K562 (cell line): ENCODE results near the gene DNAJB12. TPM values are rescaled to one million over a fixed set of nuclear protein-coding genes. Genes with fewer than 3 reads are reported as not detected.

Experiments
- ARID1B ChIP-seq: fragments of 450-650 bp; IDR thresholded peaks from 2 replicates; pipeline ENCODE4 v1.6.1; 2016; ENCODE audit warnings: antibody characterized with exemption, mild to moderate bottlenecking, inconsistent platforms
- CXXC5 ChIP-seq: fragments of 250-450 bp; sonication (Bioruptor Pico); IDR thresholded peaks from 2 replicates; pipeline ENCODE4 v1.8.0; 2022; ENCODE audit warnings: inconsistent platforms, mild to moderate bottlenecking, moderate library complexity
- FOXA1 ChIP-seq: fragments of 450-650 bp; IDR thresholded peaks from 2 replicates; pipeline ENCODE4 v1.6.1; 2016; ENCODE audit warnings: mild to moderate bottlenecking, borderline replicate concordance
- KDM5B ChIP-seq: fragments of 200-600 bp; sonication (generic); IDR thresholded peaks from 2 replicates; pipeline ENCODE4 v1.6.1; 2012; ENCODE audit warnings: low read depth, mild to moderate bottlenecking, moderate library complexity, low read length, control low read depth, inconsistent platforms; ENCODE audit not compliant: insufficient replicate concordance
- NFE2L1 ChIP-seq: fragments of 450-650 bp; IDR thresholded peaks from 2 replicates; pipeline ENCODE4 v1.6.1; 2016; ENCODE audit warnings: missing genetic modification characterization, low read depth, mild to moderate bottlenecking, missing compliant biosample characterization, moderate library complexity, borderline replicate concordance
- POLR3G ChIP-seq: IDR thresholded peaks from 2 replicates; pipeline ENCODE4 v1.6.1; 2011; ENCODE audit not compliant: insufficient read length, insufficient replicate concordance; ENCODE audit errors: extremely low read depth
- PPARD ChIP-seq: fragments of 250-450 bp; sonication (Bioruptor Pico); IDR thresholded peaks from 2 replicates; pipeline ENCODE4 v1.8.0; 2022; ENCODE audit warnings: inconsistent platforms, mild to moderate bottlenecking, moderate library complexity
- PRMT5 ChIP-seq: sonication (generic); formaldehyde crosslinking; IDR thresholded peaks from 2 replicates; pipeline ENCODE4 v1.5.0; 2020; ENCODE audit warnings: missing genetic modification reagents
- SRSF9 ChIP-seq: fragments of 200-400 bp; formaldehyde crosslinking; IDR thresholded peaks from 2 replicates; pipeline ENCODE4 v1.6.1; 2017; ENCODE audit warnings: low read depth, low read length, borderline replicate concordance
- TOE1 ChIP-seq, 2 experiments: fragments of 450-650 bp in 1 of 2; sonication (generic) in 1 of 2; formaldehyde crosslinking in 1 of 2; IDR thresholded peaks; 2 replicates each; pipeline versions ENCODE4 v1.7.1 to v1.8.0; 2016 to 2022; ENCODE audit warnings: borderline replicate concordance in 2 of 2, mild to moderate bottlenecking in 2 of 2, antibody characterized with exemption in 1 of 2, inconsistent platforms in 1 of 2, low read depth in 1 of 2, missing genetic modification reagents in 1 of 2, moderate library complexity in 1 of 2
- ZNF436 ChIP-seq: fragments of 250-450, 450-650 bp; sonication (Bioruptor Pico); formaldehyde crosslinking; IDR thresholded peaks from 2 replicates; pipeline ENCODE4 v1.7.0; 2020; ENCODE audit warnings: mild to moderate bottlenecking
- polyA plus RNA-seq, 8 experiments: library from polyadenylated mRNA; depleted of rRNA in 4 of 8; stranded (reverse) in 5 of 8; unstranded in 3 of 8; fragments of >200 nt; fragmentation: Nextera tagmentation in 2 of 8; fragmentation: Illumina TruSeq in 1 of 8; extraction: Ambion mirVana in 2 of 8; extraction: Trizol in 1 of 8; gene quantifications; 2 replicates each; pipeline versions ENCODE4 v1.2.1 to v1.2.3, GENCODE V29; 2011 to 2014; ENCODE audit warnings: inconsistent platforms in 1 of 8, missing spikeins in 1 of 8
- total RNA-seq, 7 experiments: library from RNA; depleted of rRNA in 6 of 7; stranded (reverse); fragments of >200 nt in 6 of 7; fragmentation: Illumina TruSeq in 2 of 7; extraction: Trizol in 2 of 7; gene quantifications; 2 replicates each; pipeline versions ENCODE4 v1.2.1 to v1.2.3, GENCODE V29; 2011 to 2021; ENCODE audit warnings: low replicate concordance in 1 of 7
- TF ChIP-seq, protein P1 (sequence below), 3 experiments: IDR thresholded peaks in 2 of 3; conservative IDR thresholded peaks in 1 of 3; 2 replicates each; pipeline ENCODE4 v1.5.1; 2011 to 2012; ENCODE audit warnings: low read length in 3 of 3, mild to moderate bottlenecking in 3 of 3, control low read depth in 2 of 3, improper control_type of control experiment in 1 of 3, inconsistent platforms in 1 of 3, low read depth in 1 of 3, mixed read lengths in 1 of 3, moderate library complexity in 1 of 3; ENCODE audit not compliant: insufficient read depth in 2 of 3
- TF ChIP-seq, protein P2 (sequence below): fragments of 450-650 bp; IDR thresholded peaks from 2 replicates; pipeline ENCODE4 v1.6.1; 2016; ENCODE audit warnings: missing biosample characterization, missing genetic modification characterization
- TF ChIP-seq, protein P3 (sequence below), 2 experiments: fragments of 450-650 bp; formaldehyde crosslinking in 1 of 2; IDR thresholded peaks; 2 replicates each; pipeline versions ENCODE4 v1.4.0 to v1.6.1; 2014 to 2020; ENCODE audit warnings: mild to moderate bottlenecking in 2 of 2, borderline replicate concordance in 1 of 2, low read depth in 1 of 2

The DNAJB12 gene
- total and polyA plus RNA-seq, 9 of the 15 experiments (the other 6 are each of a cell fraction or from before 2014, with no cell fraction given), result 3.5 to 31.5 (median 20.3) TPM

DNA sequence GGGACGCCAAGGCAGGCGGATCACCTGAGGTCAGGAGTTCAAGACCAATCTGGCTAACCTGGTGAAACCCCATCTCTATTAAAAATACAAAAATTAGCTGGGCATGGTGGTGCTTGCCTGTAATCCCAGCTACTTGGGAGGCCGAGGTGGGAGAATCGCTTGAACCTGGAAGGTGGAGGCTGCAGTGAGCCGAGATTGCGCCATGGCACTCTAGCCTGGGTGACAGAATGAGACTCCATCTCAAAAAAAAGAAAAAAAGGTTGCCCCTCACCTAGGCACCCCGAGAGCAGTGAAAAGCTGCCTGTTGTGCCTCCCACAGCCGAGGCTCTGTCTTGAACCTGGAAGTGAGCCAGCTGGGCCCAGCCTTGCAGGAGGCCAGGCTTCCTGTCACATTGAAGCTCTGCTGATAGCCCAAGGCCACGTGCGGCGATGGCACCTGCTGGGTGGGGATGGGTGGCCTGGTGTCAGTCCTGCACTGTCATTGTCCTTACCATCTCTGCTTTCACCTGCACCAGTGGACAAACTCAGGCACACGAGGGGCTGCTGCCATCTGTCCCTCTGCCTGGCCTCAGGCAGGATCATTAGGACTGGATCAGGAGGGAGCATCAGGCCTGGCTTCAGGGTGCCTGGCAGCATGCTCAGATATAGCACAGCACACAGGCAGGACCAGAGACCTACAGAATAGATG lies 37.8 kb downstream of the DNAJB12 start (continued):
- TF ChIP-seq, protein P1, sequence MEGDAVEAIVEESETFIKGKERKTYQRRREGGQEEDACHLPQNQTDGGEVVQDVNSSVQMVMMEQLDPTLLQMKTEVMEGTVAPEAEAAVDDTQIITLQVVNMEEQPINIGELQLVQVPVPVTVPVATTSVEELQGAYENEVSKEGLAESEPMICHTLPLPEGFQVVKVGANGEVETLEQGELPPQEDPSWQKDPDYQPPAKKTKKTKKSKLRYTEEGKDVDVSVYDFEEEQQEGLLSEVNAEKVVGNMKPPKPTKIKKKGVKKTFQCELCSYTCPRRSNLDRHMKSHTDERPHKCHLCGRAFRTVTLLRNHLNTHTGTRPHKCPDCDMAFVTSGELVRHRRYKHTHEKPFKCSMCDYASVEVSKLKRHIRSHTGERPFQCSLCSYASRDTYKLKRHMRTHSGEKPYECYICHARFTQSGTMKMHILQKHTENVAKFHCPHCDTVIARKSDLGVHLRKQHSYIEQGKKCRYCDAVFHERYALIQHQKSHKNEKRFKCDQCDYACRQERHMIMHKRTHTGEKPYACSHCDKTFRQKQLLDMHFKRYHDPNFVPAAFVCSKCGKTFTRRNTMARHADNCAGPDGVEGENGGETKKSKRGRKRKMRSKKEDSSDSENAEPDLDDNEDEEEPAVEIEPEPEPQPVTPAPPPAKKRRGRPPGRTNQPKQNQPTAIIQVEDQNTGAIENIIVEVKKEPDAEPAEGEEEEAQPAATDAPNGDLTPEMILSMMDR (IDR thresholded peaks at IDR 0.05 in 2 of 3, conservative IDR thresholded peaks at IDR 0.05 in 1 of 3; ENCODE audit: insufficient read depth in 2 of 3, low read depth in 1 of 3, low read length in 3 of 3), result 0 out of 6 replicates have a peak, but pooled peaks of 1 of the 3 experiments have one; percentile 1
- TF ChIP-seq PPARD (CRISPR knock-in tag) (no peak), TOE1 (IDR thresholded peaks at IDR 0.05; ENCODE audit: borderline replicate concordance) (no peak), TOE1 (CRISPR knock-in tag; IDR thresholded peaks at IDR 0.05; ENCODE audit: borderline replicate concordance, low read depth) (0 out of 2 replicates have a peak, but pooled peaks have one; percentile 77), SRSF9 (no peak), ARID1B (peak; percentile 65), PRMT5 (CRISPR knock-in tag) (no peak), NFE2L1 (no peak), ZNF436 (no peak), FOXA1 (no peak), KDM5B (no peak), CXXC5 (peak; percentile 82), POLR3G (no peak)
- TF ChIP-seq, protein P2, sequence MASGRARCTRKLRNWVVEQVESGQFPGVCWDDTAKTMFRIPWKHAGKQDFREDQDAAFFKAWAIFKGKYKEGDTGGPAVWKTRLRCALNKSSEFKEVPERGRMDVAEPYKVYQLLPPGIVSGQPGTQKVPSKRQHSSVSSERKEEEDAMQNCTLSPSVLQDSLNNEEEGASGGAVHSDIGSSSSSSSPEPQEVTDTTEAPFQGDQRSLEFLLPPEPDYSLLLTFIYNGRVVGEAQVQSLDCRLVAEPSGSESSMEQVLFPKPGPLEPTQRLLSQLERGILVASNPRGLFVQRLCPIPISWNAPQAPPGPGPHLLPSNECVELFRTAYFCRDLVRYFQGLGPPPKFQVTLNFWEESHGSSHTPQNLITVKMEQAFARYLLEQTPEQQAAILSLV (tag), result no peak
- TF ChIP-seq, protein P3, sequence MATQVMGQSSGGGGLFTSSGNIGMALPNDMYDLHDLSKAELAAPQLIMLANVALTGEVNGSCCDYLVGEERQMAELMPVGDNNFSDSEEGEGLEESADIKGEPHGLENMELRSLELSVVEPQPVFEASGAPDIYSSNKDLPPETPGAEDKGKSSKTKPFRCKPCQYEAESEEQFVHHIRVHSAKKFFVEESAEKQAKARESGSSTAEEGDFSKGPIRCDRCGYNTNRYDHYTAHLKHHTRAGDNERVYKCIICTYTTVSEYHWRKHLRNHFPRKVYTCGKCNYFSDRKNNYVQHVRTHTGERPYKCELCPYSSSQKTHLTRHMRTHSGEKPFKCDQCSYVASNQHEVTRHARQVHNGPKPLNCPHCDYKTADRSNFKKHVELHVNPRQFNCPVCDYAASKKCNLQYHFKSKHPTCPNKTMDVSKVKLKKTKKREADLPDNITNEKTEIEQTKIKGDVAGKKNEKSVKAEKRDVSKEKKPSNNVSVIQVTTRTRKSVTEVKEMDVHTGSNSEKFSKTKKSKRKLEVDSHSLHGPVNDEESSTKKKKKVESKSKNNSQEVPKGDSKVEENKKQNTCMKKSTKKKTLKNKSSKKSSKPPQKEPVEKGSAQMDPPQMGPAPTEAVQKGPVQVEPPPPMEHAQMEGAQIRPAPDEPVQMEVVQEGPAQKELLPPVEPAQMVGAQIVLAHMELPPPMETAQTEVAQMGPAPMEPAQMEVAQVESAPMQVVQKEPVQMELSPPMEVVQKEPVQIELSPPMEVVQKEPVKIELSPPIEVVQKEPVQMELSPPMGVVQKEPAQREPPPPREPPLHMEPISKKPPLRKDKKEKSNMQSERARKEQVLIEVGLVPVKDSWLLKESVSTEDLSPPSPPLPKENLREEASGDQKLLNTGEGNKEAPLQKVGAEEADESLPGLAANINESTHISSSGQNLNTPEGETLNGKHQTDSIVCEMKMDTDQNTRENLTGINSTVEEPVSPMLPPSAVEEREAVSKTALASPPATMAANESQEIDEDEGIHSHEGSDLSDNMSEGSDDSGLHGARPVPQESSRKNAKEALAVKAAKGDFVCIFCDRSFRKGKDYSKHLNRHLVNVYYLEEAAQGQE (IDR thresholded peaks at IDR 0.05; ENCODE audit: borderline replicate concordance), result no peak
- TF ChIP-seq, protein P3 (CRISPR knock-in tag; IDR thresholded peaks at IDR 0.05; ENCODE audit: low read depth), result peak; percentile 83; the same call in 1 of the 2 replicates
